22Rv1 (cell line): ENCODE results near the gene CARD14.

Experiments
- CTCF ChIP-seq: fragments of 450-650 bp; IDR thresholded peaks from 2 replicates; pipeline ENCODE4 v1.5.1; 2017; ENCODE audit warnings: mild to moderate bottlenecking
- ZFX ChIP-seq: fragments of 450-650 bp; IDR thresholded peaks from 2 replicates; pipeline ENCODE4 v1.6.1; 2017; ENCODE audit warnings: antibody characterized with exemption, borderline replicate concordance

GRCh38 chr17:80142929-80143328 lies 26.9 kb upstream of the CARD14 start:
- no peak for TF ChIP-seq CTCF
- TF ChIP-seq ZFX = no peak
